Medulla oblongata (tissue), 1 donor: ENCODE results near the gene CGRRF1.

ENCODE experiments used
- DNase-seq: peaks from one replicate; pipeline ENCODE4 v3.0.0-alpha.2; 2015; ENCODE audit errors: extremely low spot score

Gene CGRRF1

GRCh38 chr14:54489731-54490444 lies 19.8 kb upstream of the CGRRF1 start:
- DNase-seq, result peak; percentile 5

GRCh38 chr14:54490445-54491175 lies 19.1 kb upstream of the CGRRF1 start:
- DNase-seq, result no peak

GRCh38 chr14:54493293-54493692 lies 16.4 kb upstream of the CGRRF1 start:
- DNase-seq, result no peak

- DNase-seq, result no peak
These were observed 12.5 kb upstream of the CGRRF1 start for GRCh38 chr14:54497224-54497623.

GRCh38 chr14:54498095-54498531 lies 11.6 kb upstream of the CGRRF1 start:
- DNase-seq, result no peak

- DNase-seq, result no peak
These were observed 11.1 kb upstream of the CGRRF1 start for GRCh38 chr14:54498579-54498978.

- no peak for DNase-seq
These were observed 9.0 kb upstream of the CGRRF1 start for GRCh38 chr14:54500744-54501143.

GRCh38 chr14:54501480-54501879 lies 8.2 kb upstream of the CGRRF1 start:
- DNase-seq, result no peak

- peak; percentile 16 for DNase-seq
These were observed 7.1 kb upstream of the CGRRF1 start for GRCh38 chr14:54502602-54503001.

GRCh38 chr14:54503486-54503885 lies 6.2 kb upstream of the CGRRF1 start:
- peak; percentile 49 for DNase-seq

GRCh38 chr14:54512393-54512792 lies 2.7 kb downstream of the CGRRF1 start:
- DNase-seq, result no peak

- no peak for DNase-seq
These were observed 6.0 kb downstream of the CGRRF1 start for GRCh38 chr14:54515670-54516069.

- DNase-seq, result no peak
These were observed 7.0 kb downstream of the CGRRF1 start for GRCh38 chr14:54516709-54517108.

- no peak for DNase-seq
These were observed 14.7 kb downstream of the CGRRF1 start for GRCh38 chr14:54524410-54524809.

GRCh38 chr14:54528973-54529372 lies 19.3 kb downstream of the CGRRF1 start:
- DNase-seq, result no peak

- DNase-seq, result no peak
These were observed 20.1 kb downstream of the CGRRF1 start for GRCh38 chr14:54529811-54530210.

GRCh38 chr14:54532111-54533012 lies 22.7 kb downstream of the CGRRF1 start:
- no peak for DNase-seq

GRCh38 chr14:54533100-54533499 lies 23.4 kb downstream of the CGRRF1 start:
- DNase-seq, result no peak

- DNase-seq, result no peak
These were observed 25.4 kb downstream of the CGRRF1 start for GRCh38 chr14:54535126-54535525.

GRCh38 chr14:54535646-54536045 lies 25.9 kb downstream of the CGRRF1 start:
- DNase-seq, result no peak

- no peak for DNase-seq
These were observed 27.9 kb downstream of the CGRRF1 start for GRCh38 chr14:54537651-54538050.

GRCh38 chr14:54538055-54538454 lies 28.3 kb downstream of the CGRRF1 start:
- no peak for DNase-seq
